ENCODE results near the gene TSR3. TPM values are rescaled to one million over a fixed set of nuclear protein-coding genes. Genes with fewer than 3 reads are reported as not detected.

TSR3 gene
- total RNA-seq, 1 experiment from 2014 or later = 52.7 TPM

DNA sequence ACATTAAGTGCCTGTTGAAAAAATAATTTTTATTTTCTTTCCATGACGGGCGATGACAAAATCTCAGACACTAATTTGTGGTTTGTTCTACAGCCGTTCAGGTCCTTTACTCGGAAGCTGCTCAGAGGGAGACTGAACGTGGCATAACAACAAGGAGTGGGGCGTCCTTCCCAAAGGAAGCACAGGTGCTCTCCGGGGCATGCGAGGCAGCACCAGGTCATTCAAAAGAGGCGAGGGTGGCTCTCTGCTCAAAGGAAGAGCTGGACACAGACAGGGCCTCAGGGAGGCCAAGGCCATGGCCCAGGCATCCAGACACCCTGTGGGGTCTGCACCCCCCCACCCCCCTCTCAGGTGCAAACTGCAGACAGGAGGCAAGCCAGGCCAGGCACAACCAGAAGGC lies 46.7 kb upstream of the TSR3 start:
- BruUV-seq (replicated peaks) = no TSS peak
- Histone ChIP-seq H4K20me1 (ENCODE audit: insufficient read depth) (no peaks in the 10 kb centered on the region), H3K9ac (ENCODE audit: low read length) (no peak overlapping the region), H2AFZ (ENCODE audit: low read depth, low read length, poor library complexity, severe bottlenecking) (no peak overlapping the region), H3K4me3 (replicated peaks in 1 of 2; ENCODE audit: low read depth in 1 of 2, low read length in 2 of 2) (no peak overlapping the region), H3K27me3 (ENCODE audit: insufficient read depth, low read length) (no peaks in the 10 kb centered on the region), H3K9me2 (ENCODE audit: insufficient read depth) (no peaks in the 10 kb centered on the region), H3K27ac (ENCODE audit: low read depth, low read length) (no peak overlapping the region), H3K4me1 (ENCODE audit: control insufficient read depth in 1 of 2, insufficient read depth in 2 of 2, low read length in 2 of 2) (no peaks in the 10 kb centered on the region), H3K4me2 (ENCODE audit: low read length) (no peak overlapping the region), H3K79me2 (ENCODE audit: insufficient read depth, low read length) (no peaks in the 10 kb centered on the region), H3K9me3 (ENCODE audit: control insufficient read depth in 1 of 2, insufficient read depth in 1 of 2, low read depth in 1 of 2, low read length in 2 of 2) (no peaks in the 10 kb centered on the region), H3K36me3 (ENCODE audit: control insufficient read depth in 1 of 2, insufficient read depth in 2 of 2, low read length in 2 of 2) (no peaks in the 10 kb centered on the region)
- ATAC-seq = no peak
- CTCF ChIA-PET = no interaction called here
- intact Hi-C loops (cut with micrococcal nuclease) = no loop called here
- TF ChIP-seq POLR2AphosphoS5 (IDR thresholded peaks at IDR 0.05; ENCODE audit: low read depth, low read length) = no peak
- no peak for TF ChIP-seq MAX (IDR thresholded peaks at IDR 0.05)
- no peak for TF ChIP-seq ZNF274 (IDR thresholded peaks at IDR 0.05; ENCODE audit: low read depth, low read length)
- TF ChIP-seq SIN3A (IDR thresholded peaks at IDR 0.05; ENCODE audit: low read depth) = no peak
- no peak for TF ChIP-seq SRF (IDR thresholded peaks at IDR 0.05; ENCODE audit: low read depth)
- no peak for TF ChIP-seq EZH2phosphoT487 (IDR thresholded peaks at IDR 0.05; ENCODE audit: borderline replicate concordance)
- TF ChIP-seq, protein P1, sequence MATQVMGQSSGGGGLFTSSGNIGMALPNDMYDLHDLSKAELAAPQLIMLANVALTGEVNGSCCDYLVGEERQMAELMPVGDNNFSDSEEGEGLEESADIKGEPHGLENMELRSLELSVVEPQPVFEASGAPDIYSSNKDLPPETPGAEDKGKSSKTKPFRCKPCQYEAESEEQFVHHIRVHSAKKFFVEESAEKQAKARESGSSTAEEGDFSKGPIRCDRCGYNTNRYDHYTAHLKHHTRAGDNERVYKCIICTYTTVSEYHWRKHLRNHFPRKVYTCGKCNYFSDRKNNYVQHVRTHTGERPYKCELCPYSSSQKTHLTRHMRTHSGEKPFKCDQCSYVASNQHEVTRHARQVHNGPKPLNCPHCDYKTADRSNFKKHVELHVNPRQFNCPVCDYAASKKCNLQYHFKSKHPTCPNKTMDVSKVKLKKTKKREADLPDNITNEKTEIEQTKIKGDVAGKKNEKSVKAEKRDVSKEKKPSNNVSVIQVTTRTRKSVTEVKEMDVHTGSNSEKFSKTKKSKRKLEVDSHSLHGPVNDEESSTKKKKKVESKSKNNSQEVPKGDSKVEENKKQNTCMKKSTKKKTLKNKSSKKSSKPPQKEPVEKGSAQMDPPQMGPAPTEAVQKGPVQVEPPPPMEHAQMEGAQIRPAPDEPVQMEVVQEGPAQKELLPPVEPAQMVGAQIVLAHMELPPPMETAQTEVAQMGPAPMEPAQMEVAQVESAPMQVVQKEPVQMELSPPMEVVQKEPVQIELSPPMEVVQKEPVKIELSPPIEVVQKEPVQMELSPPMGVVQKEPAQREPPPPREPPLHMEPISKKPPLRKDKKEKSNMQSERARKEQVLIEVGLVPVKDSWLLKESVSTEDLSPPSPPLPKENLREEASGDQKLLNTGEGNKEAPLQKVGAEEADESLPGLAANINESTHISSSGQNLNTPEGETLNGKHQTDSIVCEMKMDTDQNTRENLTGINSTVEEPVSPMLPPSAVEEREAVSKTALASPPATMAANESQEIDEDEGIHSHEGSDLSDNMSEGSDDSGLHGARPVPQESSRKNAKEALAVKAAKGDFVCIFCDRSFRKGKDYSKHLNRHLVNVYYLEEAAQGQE (IDR thresholded peaks at IDR 0.05; ENCODE audit: low read depth) = no peak
- TF ChIP-seq CBX3 (IDR thresholded peaks at IDR 0.05; ENCODE audit: low read depth) = no peak
- no peak for TF ChIP-seq SP1 (IDR thresholded peaks at IDR 0.05; ENCODE audit: low read depth)
- no peak for TF ChIP-seq RAD21 (IDR thresholded peaks at IDR 0.05; ENCODE audit: low read depth)
- TF ChIP-seq EZH2 (IDR thresholded peaks at IDR 0.05) = no peak
- TF ChIP-seq, protein P2, sequence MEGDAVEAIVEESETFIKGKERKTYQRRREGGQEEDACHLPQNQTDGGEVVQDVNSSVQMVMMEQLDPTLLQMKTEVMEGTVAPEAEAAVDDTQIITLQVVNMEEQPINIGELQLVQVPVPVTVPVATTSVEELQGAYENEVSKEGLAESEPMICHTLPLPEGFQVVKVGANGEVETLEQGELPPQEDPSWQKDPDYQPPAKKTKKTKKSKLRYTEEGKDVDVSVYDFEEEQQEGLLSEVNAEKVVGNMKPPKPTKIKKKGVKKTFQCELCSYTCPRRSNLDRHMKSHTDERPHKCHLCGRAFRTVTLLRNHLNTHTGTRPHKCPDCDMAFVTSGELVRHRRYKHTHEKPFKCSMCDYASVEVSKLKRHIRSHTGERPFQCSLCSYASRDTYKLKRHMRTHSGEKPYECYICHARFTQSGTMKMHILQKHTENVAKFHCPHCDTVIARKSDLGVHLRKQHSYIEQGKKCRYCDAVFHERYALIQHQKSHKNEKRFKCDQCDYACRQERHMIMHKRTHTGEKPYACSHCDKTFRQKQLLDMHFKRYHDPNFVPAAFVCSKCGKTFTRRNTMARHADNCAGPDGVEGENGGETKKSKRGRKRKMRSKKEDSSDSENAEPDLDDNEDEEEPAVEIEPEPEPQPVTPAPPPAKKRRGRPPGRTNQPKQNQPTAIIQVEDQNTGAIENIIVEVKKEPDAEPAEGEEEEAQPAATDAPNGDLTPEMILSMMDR (IDR thresholded peaks at IDR 0.05 in 2 of 3, conservative IDR thresholded peaks at IDR 0.05 in 1 of 3; ENCODE audit: borderline replicate concordance in 1 of 3, insufficient read depth in 1 of 3, low read depth in 2 of 3, low read length in 2 of 3) = no peak
- TF ChIP-seq YY1 (IDR thresholded peaks at IDR 0.05; ENCODE audit: extremely low read depth, insufficient replicate concordance, low read depth, low read length) = no peak
- no peak for TF ChIP-seq ZFX (IDR thresholded peaks at IDR 0.05)
- no peak for TF ChIP-seq FOSL1 (IDR thresholded peaks at IDR 0.05; ENCODE audit: low read depth)
- TF ChIP-seq, protein P3, sequence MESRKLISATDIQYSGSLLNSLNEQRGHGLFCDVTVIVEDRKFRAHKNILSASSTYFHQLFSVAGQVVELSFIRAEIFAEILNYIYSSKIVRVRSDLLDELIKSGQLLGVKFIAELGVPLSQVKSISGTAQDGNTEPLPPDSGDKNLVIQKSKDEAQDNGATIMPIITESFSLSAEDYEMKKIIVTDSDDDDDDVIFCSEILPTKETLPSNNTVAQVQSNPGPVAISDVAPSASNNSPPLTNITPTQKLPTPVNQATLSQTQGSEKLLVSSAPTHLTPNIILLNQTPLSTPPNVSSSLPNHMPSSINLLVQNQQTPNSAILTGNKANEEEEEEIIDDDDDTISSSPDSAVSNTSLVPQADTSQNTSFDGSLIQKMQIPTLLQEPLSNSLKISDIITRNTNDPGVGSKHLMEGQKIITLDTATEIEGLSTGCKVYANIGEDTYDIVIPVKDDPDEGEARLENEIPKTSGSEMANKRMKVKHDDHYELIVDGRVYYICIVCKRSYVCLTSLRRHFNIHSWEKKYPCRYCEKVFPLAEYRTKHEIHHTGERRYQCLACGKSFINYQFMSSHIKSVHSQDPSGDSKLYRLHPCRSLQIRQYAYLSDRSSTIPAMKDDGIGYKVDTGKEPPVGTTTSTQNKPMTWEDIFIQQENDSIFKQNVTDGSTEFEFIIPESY (IDR thresholded peaks at IDR 0.05; ENCODE audit: extremely low read depth, insufficient replicate concordance, low read length) = no peak
- TF ChIP-seq JUND (IDR thresholded peaks at IDR 0.05) = no peak
- POLR2A ChIA-PET = no interaction called here
- RAD21 ChIA-PET (ENCODE audit: low non-redundant PET in 1 of 2, low total read pairs in 2 of 2, uncharacterized antibody in 2 of 2, unreplicated experiment in 2 of 2) = no interaction called here
- no peak for DNase-seq (ENCODE audit: low read depth, low spot score)
